HG03159 (cell line): Measurements from ENCODE around the gene UBN2.
"Not testable (repeated sequence)": the region's sequence is repeated elsewhere in the genome, so short reads cannot be mapped to it uniquely, and the experiment has no call there.

Experiments used
- ATAC-seq: cut with Tn5 transposase; IDR thresholded peaks from one replicate; pipeline ENCODE4 v1.9.1; 2021; ENCODE audit warnings: mild to moderate bottlenecking, moderate library complexity; ENCODE audit not compliant: unreplicated experiment

UBN2 gene

DNA sequence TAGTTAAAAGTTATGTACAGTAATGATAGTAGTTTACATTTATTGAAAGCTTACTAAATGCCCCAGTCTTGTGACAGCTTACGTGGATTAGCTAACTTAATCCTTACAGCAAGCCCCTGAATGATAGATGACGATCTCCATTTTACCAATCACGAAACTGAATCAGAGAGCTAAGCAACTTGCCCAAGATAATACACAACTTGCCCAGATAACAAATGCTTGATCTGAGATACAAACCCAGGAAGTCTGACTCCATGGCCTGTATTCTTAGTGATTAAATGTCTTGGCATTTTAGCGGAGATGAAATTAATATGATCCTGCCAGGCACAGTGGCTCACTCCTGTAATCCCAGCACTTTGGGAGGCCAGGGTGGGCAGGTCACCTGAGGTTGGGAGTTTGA, 63.2 kb downstream of the UBN2 start:
- ATAC-seq = no peak

- no peak for ATAC-seq
Observed at GRCh38 chr7:139294951-139295575, 64.0 kb downstream of the UBN2 start.

DNA sequence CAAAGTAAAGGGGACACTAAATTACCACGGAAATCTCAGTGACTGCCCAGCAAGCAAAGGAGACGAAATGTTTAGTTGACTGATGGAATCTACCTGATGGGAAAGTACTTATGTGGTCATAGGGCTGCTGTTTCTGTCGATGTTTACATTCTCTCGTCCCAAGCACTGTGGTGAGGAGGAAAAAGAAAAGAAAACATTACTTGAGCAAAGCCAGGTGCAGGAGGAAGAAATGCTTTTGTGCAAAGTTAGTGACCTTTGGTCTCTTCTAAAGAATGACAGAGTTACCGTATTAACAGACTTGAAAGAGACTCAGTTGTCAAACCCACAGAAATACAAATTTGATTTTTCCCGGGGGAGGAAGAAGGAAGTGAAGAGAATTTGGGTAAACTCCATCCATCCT, 66.8 kb downstream of the UBN2 start:
- no peak for ATAC-seq

GRCh38 chr7:139299296-139299695, 68.3 kb downstream of the UBN2 start:
- ATAC-seq = no peak

- ATAC-seq = no peak
Observed at GRCh38 chr7:139300390-139300789, 69.4 kb downstream of the UBN2 start.

GRCh38 chr7:139304517-139304916, 73.5 kb downstream of the UBN2 start:
- no peak for ATAC-seq

DNA sequence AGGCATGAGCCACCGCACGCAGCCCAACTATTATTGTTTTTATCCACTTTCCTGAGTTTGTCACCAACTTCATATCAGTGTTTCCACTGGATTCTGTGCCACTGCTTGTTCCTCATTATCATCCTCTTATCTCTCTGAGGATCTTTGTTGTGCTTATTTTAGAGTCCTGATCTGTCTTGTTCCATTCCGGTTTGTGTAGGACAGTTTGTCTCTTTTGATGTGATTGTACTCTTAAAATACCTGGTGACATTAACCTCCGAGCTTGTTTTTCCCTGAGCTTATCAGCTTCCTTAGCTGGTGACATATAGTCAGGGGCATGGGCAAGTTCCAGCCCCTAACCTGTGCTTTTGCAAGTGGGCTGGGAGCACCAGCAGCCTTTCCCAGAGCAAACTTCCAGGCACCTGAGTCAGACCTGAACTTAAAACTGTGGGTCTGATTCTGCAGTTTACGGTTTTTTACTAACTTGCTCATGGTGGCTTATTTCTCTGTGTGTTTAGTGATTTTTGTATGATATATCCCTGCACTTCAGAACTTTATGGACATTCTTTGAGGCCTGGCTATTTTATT, 87.0 kb downstream of the UBN2 start:
- ATAC-seq = no peak

DNA sequence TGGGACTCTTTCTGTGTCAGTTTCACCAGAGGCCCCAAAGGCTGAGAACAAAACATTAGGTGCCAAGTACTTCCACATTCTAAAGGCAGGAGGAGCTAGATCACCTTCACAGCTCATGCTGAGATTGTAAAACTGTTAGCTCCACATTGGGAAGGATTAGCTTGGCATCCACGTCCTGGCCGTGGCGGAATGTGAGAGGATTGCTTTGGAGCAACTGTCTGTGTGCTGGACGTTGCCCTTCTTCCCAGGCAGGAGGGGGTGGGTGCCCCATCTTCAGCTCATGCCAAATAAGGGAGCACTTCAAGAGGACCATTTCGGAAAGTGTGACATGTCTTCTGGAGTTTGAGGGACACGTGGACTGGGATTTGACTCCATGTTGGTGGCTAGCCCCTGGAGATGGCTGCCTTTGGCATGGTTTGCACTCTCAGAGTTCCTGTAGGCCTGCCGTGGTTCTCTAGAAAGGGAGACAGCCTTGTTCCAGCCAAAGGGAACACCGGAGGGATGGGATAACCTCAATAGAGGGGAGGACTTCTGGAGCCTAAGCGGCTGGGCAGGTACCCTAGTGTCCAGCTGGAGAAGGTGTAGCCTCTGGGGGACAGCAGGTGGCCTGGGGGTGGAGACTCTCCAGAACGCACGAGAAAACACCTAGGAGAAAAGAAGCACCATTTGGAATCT, 90.2 kb downstream of the UBN2 start:
- ATAC-seq = no peak

- not testable (repeated sequence) for ATAC-seq
Observed at GRCh38 chr7:139324709-139325108, 93.7 kb downstream of the UBN2 start.

DNA sequence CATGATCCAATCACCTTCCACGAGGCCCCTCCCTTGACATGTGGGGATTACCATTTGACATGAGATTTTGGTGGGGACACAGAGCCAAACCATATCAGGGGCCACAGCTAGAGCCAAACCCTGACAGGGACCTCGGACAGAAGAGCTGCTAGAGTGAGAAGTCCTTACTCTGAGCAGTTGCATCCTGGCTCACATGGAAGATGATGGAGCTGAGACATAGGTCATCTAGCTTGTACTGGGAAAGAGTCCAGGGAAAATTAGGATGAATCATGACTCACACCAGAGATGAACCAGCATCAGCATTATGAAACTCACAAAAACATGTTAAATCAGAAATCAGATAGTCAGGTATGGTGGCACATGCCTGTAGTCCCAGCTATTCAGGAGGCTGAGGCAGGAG, 97.3 kb downstream of the UBN2 start:
- ATAC-seq = no peak

DNA sequence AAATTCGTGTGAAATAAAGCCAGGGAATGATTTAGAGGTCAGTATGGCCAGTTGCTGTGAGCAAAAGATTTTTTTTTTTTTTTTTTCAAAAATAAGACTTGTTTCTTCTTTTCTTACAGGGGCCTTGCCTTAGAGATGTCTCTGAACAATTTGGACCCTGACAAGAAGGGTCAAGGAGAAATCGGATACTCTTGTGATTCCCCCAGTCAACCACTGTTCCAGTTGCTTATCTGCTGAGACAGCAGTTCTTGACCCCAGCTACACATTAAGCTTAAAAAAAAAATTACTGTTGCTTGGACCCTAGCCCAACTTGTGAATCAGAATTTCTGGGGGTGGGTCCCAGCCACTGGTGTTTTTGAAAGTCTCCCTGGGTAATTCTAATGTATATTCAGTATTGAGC, 98.1 kb downstream of the UBN2 start:
- ATAC-seq = no peak

GRCh38 chr7:139330333-139331030, 99.4 kb downstream of the UBN2 start:
- no peak for ATAC-seq

- ATAC-seq = no peak
Observed at GRCh38 chr7:139332697-139333359, 101.8 kb downstream of the UBN2 start.

DNA sequence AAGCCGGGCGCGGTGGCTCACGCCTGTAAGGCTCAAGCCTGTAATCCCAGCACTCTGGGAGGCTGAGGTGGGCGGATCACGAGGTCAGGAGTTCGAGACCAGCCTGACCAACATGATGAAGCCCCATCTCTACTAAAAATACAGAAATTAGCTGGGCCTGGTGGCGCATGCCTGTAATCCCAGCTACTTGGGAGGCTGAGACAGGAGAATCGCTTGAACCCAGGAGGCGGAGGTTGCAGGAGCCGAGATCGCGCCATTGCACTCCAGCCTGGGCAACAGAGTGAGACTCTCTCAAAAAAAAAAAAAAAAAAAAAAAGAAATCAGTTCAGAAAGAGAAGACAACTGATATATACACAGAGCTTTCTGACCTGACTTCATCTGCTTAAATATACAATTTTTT, 102.4 kb downstream of the UBN2 start:
- ATAC-seq = not testable (repeated sequence)

DNA sequence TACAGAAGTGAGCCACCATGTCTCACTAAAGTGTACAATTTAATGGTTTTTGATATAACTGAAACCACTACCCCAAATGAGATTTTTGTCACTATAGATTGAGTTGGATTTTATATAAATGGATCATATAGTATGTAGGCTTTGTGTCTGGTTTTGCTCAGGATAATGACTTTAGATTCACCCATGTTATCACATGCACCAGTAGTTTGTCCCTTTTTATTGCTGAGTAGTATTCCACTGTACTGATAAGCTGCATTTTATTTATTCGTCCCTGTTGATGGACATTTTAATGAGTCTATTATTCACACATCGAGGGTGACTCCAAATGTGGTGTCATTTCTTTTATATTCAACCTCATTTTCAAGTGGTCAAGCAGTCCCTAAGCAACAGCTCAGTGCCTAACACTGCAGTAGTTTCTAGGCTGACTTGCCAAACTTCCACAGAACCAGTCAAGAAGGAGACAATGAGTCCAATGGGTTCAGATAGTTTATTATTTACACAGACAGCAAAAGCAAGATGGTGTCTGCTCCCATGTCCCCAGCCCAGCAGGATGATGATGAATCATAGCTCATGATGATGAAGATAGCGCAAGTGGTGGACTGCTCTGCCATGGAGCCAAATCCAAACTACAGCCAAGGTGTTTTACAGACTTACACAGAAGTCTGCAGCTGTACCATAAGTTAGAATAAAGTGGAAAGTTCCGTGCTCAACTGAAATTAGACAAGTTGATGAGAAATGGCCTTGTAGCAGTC, 103.5 kb downstream of the UBN2 start:
- ATAC-seq = no peak

- ATAC-seq = no peak
Observed at GRCh38 chr7:139339025-139339424, 108.0 kb downstream of the UBN2 start.

GRCh38 chr7:139339698-139340036, 108.6 kb downstream of the UBN2 start:
- no peak for ATAC-seq

GRCh38 chr7:139340037-139340807, 109.2 kb downstream of the UBN2 start:
- ATAC-seq = peak; percentile 84

GRCh38 chr7:139340808-139341057, 109.7 kb downstream of the UBN2 start:
- no peak for ATAC-seq

DNA sequence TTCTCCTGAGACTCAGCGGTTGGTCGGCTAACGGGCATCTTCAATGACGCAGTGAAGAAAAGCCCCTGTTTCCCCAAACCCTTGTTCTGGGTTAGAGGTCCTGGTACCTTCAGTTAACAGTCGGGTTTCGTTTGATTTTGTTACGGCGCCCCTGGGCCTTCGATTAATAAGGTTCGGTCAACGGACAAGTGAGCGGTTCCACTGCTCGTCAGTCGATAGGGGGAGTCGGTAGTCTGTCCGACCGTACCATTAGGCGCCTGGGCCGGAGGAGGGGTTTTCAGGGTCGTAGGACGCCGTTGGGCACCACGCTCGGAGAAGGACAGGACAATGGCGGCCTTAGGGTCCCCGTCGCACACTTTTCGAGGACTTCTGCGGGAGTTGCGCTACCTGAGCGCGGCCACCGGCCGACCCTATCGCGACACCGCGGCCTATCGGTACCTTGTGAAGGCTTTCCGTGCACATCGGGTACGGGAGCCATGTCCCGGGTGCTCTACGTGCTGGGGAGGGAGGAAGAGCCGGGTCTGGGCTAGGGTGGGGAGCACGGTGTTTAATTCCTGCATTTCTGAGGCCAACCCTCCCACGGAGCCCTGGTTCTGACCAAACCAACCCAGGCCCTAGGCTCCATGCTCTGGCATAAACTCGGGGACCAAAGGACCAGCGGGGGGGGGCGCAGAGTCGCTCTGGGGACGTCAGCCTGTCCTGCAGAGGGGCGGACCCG, 110.2 kb downstream of the UBN2 start, which contains the start of gene FMC1:
Gene FMC1 (plus strand): TSS at position 280 of the 718 bp plus-strand sequence. CDS start 48 bp downstream, at position 328.
- ATAC-seq = peak; percentile 51
